ENCODE results near the gene CCR3.

CCR3 gene

DNA sequence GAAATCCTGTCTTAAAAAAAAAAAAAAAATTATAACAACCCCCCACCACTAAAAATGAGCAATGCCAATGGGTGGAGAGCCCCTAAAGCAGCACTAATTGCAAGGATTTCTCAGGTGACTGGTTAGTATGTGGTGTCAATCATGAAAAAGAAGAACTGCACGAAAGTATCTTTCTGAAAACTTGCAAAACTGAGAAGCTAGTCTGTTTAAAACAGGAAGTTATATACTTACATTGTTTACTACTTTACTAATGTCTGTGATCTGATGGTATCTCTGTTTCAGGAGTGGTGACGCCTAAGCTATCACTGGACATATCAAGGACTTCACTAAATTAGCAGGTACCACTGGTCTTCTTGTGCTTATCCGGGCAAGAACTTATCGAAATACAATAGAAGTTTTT, at the start of gene CCR3:
Gene CCR3, plus strand, starts transcription at position 341 of the 400 bp plus-strand sequence. CDS start 22,699 bp downstream, outside the sequence.
- DNase-seq: peak; percentile 69

DNA sequence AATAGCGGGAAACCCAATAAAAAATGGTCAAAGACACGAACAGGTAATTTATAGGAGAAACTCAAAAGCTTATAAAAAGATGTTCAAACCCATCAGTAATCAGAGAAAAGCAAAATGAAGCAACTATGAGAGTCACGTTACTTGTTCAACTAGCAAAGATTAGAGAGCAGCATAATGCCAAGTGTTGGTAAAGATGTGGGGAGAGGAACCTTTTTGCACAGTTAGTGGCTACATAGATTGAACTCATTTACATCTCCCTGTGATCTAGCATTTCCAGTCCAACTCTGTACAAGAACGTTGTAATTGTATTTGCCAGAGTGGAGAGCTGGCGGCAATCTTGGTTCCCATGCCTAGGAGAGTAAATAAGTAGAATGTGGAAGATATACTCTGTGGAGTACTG, 49.3 kb upstream of the CCR3 start:
- DNase-seq: no peak

DNA sequence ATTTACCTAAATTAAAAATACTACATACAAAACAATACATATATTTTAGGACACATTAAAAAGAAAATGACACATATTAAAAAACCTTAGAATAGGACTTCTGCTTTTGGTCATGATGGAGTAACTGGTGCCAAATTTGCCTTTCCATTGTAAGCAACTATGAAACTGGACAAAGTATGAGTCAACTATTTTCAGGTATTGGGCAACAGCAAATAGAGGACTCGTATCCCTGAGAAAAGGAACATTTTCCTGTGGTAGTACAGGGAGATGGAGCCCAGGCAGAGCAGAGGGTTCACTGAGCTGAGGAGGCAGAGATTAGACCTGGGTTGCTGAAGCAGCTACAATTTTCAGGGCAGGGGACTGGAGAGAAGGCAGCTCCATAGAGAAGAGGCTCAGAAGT, 48.8 kb upstream of the CCR3 start:
- peak; percentile 94 for DNase-seq

DNA sequence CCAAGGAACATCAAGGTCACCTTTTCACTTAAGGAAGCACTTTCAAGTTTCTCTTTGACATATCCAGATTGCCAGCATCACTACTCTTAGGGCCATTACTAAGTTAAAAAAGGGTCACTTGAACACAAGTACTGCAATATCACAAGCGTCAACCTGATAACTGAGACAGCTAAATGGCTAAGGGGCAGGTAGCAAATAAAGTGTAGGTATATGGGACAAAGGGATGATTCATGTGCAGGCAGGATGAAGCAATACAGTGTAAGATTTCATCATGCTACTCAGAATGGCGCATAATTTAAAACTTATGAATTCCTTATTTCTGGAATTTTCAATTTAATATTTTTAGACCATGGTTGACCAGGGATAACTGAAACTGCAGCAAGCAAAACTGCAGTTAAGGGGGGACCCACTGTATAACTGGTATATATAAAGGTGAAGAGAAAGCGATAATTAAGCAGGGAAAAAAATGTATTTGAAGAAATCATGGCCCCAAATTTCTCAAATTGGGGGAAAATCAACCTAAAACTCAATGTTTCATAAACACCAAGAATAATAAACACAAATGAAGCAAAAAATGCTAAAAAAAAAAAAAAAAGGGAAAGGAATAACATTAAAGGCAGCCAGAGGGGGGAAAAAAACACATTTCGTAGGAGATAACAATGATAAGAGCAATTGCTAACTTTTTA, 47.2 kb upstream of the CCR3 start:
- DNase-seq: no peak

DNA sequence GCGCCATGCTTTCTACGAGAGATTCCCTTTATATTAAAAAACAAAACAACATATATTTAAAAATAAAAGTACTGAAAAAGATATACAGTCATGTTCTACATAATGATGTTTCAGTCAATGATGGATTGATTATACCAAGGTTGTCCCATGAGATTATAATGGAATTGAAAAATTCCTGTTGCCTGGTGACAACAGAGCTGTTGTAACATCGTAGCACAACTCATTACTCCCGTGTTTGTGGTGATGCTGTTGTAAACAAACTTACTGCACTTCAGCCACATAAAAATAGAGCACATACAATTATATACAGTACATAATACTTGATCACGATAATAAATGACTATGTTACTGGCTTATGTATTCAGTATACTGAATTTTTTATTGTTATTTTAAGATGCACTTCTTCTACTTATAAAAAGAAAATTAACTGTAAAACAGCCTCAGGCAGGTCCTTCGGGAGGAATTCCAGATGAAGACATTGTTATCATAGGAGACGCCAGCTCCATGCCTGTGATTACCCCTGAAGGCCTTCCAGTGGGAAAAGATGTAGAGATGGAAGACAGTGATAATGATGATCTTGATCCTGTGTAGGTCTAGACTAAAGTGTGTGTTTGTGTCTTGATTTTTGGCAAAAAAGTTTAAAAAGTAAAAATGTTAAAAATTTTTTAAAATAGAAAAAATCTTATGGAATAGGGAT, 45.9 kb upstream of the CCR3 start:
- no peak for DNase-seq

DNA sequence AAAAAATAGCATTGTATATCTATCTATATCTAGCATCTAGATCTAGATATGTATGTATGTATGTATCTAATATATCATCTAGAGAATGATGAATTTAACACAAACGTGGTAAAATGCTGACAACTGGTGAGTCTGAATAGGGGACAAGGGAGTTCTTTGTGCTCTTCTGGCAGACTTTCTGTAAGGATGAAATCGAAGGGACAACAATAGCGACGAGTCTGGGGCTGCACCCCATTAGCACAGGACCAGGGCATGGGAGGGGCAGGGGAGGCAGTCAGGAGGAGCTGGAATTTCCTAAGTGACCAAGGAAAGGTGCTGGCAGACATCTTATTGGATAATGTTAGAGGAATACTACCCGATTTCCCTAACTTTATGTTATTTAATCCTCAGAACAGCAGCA, 42.0 kb upstream of the CCR3 start:
- DNase-seq: no peak

DNA sequence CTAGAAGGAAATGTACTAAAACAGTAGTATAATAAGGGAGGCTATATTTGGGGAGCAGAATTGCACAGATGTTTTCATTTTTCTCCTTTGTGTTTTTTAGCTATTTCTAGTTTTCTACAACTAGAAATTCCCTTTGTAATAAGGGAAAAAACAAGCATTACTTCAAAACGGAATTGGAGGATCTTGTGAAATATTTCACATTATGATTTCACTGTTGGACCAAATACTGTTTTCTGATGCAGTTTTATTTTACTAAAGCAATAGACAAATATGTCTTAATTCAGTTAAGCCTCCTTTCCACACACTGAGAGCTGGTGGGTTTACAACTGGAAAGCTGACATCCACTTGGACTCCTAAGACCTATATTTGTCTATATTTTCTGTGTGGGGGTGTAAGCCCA, 41.5 kb upstream of the CCR3 start:
- peak; percentile 52 for DNase-seq

DNA sequence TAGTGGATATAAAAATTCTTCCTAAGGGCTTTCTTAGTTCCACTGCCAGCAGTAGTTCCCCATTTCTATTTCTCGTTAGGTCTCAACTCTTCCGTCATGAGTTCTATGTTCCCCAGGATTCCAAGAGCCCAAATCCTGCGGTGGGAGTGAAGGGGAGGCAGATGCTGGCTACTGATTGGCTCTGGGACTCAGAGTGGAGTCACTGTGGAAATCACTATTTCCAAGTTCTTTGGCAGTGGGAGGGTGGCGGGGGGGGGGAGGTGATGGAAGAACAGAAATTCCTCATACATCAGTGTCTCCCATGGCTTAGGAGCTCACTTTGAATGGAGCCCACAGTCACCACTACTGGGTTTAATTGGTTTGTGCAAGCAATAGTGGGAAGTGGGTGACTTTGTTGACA, 39.7 kb upstream of the CCR3 start:
- peak; percentile 64 for DNase-seq

DNA sequence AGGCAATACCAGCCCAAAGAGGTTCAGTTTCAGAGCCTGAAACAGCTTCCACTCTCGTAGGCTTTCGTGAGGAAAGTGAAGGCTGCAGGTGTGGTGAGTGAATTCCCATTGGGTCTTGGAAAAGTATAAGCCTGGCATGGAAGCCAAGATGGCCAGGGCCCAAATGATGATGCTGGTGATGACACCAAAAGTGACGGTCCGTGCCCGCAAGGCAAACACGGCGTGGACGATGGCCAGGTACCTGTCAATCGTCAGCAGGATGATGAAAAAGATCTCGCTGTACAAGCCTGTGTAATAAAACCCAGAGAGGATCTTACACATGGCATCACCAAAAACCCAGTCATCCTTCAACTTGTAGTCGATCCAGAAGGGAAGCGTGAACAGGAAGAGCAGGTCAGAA, 38.6 kb upstream of the CCR3 start:
- DNase-seq: no peak

DNA sequence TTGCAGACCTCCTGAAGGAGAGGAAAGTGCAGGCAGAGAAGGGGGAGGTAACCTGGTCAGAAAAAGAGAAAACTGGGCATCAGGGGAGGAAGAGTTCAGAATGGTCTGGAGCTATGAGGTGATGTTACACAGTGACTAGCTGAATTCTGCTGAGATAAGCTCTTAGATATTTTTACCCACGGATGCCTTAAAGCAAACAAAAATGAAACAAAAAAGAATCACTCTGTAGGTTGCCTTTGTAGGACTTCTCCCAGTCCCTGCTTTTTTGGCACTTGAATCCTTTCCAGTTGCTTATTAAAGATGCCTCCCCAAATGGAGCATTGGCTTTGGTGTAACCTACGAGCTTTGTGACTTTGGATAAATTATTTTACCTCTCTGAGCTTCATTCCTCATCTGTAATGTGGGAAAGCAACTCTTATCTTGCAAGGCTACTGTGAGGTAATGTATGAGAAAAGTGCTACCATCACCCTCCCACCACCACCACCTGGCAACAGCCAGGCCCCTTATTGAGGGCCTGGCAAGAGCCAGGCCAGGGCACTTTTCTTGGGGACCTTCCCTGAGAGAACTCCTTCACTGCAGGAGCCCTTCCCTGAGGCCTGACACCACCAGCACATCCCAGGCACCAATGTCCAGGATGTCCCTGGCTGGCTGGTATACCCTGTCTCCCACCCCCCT, 36.8 kb upstream of the CCR3 start:
- peak; percentile 38 for DNase-seq

DNA sequence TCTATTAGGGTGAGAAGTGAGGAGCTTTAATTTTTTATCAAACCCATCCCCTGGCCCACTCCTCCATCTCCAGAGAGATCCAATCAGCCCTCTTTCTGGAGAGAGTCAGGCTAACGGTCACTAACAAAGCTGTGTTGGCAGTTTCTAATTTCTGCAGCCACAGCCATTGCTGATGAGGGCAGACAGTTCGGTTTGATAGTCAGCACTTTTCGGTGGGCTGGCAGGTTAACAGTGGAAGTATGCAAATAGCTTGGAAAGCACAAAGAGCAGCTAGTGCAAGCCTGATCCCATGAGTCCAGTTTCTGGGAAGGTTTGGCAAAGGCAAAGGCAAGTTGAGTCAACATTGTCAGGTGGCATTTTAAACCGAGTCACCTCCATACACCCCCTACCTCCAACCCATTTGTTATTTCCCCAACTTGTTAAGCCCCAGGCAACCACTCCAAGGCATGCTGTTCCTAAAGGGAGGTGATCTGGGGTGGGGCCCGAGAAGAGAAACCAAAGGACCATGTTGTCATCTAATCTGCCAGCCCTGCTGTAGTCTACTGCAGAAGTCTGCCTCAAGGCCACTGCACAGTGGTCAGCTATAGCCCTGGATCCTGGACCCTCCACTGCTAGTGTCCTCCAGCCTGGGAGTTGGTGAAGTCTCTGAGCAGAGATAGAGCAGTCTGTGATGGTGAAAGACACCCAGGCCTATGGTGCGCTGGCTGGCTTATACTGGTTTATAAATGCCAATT, 35.8 kb upstream of the CCR3 start:
- peak; percentile 65 for DNase-seq

DNA sequence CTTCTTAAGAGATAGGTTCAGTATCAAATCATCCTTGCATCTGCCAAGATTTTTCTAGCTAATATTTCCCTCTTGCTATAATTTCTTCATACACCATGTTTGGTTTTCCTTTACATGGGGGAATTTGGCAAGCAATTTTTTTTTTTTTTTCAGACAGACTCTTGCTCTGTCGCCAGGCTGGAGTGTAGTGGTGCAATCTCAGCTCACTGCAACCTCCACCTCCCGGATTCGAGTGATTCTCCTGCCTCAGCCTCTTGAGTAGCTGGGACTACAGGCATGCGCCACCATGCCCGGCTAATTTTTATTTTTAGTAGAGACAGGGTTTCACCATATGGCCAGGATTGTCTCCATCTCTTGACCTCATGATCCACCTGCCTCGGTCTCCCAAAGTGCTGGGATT, 34.7 kb upstream of the CCR3 start:
- DNase-seq: peak; percentile 62

DNA sequence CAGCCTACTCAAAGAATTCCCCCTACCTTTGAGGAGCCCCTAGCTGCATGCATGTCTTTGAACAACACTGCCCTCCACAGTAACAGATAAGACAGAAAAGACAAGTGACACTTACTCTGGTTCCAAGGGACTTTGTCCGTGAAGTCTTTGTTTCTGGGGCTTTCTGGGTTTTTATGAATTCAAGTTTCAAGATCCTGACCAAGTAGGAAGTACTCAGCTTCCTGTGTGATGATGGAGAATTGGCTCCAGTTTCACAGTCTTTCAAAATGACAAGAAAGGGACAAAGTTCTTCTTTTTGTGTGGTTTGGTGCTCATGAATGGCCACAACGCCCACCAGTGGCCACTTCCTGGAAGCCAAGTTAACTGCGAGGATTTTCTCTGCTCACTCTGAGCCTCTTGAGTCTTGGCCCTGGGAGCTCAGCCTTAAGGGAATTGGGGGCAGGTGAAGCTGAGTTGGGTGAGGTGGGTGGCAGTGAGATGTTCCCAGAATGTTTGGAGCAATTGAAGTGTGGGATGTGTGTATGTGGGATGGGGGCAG, 34.0 kb upstream of the CCR3 start, which contains the start of gene CCR1:
Gene CCR1, minus strand, starts transcription at position 147 of the 538 bp plus-strand sequence. CDS start 4,000 bp downstream, outside the sequence.
- DNase-seq: peak; percentile 96

DNA sequence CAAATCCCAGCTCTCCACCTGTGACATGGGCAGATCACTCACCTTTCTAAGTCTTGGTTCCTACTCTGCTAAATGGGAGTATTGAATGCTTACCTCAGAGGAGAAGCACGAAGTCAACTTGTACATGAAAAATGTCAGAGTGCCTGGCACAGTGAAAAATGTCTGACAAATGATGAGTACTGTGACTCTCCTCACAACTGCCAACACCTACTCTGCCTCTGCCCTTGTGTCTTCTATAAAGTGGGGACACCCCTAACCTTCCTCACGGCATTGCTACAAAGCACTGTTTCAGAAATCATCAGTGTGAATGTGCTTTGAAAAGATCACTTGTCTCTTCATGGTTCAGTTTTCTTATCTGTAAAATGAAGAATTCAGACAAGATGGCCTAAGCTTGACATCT, 33.2 kb upstream of the CCR3 start:
- no peak for DNase-seq

DNA sequence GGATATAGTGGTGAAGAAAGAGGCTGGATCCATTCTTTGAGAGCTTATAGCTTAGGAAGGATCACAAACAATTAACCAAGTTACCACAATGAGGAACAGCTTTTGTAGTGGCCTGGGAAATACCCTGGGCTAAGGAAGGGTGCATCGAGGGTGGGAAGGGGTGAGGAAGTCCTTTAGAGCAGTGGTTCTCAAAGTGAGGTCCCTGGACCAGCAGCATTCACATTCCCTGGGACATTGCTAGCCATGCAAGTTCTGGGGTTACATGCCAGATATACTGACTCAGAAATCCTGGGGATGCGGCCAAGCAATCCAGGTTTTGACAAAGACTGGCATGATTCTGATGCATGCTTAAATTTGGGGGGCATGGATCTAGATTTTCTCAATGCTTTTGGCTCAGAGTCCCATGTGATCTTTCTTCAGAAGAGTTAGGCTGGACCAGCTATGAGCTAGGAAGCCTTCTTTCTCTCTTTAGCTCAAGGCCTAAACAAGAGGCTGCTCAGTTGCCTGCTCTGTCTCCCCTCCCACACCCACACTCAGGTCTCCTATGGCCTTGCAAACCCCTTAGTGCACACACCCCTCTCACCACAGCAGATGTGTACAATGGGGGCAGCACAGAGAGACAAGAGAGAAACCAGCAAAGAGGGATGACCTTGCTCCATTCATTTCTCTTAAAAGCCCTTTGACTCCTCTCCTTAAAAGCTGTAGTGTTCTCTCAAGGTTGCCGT, 32.4 kb upstream of the CCR3 start:
- peak; percentile 71 for DNase-seq

DNA sequence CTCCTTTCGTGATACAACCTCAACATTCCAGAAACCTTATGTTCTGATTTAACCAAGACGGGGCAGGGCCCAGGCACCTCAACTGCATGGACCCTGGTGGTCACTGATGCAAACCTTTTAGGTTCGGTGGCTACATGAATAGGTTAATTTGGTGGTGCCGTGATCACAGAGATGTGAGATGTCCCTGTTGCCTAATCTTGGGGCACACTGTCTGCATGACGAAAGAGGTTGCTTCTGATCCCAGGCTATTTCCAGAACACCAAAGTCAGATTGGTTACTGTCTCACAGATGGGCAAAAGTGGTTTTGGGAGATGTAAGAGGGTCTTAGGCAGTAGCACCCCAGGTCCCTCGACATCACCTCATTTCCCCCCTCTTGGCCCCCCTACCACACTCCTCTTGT, 30.2 kb upstream of the CCR3 start:
- DNase-seq: peak; percentile 44

DNA sequence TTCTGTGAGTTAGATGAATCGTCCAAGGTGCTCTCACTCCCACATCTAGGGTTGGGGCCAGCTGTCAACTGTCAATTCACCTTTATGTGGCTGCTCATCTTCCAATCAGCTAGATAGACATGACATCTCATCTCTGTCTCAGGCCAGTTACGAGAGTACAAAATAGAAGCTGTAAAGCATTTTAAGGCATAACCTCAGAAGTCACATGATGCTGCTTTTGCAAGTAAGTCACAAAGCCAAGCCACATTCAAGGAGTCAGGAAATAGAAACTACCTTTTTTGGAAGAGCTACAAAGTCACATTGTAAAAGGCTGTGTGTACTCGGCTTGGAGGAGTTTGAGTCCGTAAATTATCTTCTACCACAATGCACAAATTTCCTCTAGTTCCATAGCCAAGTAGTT, 29.1 kb upstream of the CCR3 start:
- DNase-seq: peak; percentile 81

DNA sequence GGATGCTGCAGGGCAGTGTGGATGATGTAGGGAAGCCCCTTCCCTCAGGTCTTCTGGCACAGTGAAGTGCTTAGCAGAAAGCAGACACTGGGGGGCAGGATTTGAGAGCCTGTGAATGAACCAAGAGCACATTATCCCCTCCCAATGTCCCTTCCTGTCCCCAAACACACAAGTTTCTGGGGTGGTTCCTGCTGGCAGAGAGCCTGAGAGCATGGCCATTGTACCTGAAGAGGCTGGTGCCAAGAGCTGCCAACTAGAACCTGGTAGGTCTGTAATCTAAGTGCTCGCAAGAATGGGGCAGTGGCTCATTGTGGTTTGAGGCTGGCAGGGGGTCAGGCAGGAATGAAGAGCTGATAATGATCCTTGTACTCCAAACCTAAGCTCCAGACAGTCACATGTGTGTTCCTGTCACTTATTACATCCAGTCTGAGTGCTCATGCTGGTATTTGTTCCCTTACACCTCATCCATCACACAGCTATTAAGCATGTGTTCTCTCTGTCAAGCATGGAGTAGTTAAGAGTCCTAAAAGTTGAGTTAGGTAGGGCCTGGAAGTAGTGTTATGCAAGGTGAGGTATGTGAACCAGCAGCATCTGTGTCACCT, 27.4 kb upstream of the CCR3 start:
- DNase-seq: peak; percentile 43

DNA sequence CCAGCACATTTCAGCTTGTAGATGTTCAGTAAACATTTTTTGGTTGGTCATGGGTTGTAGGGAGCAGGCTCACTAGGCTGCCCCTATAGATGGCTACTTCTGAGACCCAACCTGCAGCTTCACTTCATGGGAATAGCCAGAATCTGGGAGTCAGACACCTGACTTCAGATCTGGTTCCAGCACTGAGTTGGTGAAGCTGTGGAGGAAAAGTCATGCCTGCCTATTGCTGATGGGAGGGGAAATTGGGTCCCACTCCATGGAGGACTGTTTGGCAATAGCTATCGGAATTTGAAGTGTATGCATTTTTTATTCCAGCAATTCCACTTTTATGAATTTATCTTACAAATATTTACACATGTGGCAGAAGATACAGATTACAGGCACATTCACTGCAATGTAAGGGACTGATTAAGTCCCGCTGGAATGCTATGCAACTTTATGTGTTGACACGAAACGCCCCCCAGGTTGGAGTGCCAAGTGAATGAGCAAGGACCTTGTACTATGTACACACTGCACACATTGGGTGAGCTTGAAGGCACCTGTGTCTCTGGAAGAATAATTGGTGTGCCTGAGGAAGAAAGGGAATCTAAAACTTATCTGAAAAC, 26.3 kb upstream of the CCR3 start:
- no peak for DNase-seq

DNA sequence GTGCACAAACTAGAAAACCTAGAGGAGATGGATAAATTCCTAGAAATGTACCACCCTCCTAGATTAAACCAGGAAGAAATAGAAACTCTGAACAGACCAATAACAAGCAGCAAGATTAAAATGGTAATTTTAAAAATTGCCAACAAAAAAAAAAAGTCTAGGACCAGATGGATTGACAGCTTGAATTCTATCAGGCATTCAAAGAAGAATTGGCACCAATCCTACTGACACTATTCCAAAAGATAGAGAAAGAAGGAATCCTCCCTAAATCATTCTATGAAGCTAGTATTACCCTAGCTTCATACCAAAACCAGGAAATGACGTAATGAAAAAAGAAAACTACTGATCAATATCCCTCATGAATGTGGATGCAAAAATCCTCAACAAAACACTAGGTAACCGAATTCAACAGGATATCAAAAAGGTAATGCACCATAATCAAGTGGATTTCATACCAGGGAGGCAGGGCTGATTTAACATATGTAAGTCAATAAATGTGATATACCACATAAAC, 24.0 kb upstream of the CCR3 start:
- DNase-seq: no peak

DNA sequence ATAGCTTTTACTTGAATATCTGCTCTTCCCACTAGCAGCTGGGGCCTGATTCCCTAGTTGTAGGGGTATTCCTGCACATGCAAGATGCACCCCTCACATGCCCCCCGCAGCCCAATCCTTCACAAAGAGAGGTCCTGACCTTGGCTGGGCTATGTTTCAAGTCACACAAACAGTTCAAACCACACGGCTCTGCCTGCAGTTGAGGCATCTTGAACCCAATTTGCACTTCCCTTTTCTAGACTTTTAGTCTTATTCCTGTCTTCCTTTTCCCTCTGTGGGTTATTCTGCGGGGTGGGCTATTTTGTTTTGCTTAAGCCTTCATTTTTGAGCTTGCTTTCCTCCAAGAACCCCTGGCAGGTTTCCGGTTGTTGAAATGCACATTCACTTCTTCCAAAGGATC, 20.9 kb upstream of the CCR3 start:
- DNase-seq: no peak
